ENCODE data around the gene SRR.

Gene SRR

DNA sequence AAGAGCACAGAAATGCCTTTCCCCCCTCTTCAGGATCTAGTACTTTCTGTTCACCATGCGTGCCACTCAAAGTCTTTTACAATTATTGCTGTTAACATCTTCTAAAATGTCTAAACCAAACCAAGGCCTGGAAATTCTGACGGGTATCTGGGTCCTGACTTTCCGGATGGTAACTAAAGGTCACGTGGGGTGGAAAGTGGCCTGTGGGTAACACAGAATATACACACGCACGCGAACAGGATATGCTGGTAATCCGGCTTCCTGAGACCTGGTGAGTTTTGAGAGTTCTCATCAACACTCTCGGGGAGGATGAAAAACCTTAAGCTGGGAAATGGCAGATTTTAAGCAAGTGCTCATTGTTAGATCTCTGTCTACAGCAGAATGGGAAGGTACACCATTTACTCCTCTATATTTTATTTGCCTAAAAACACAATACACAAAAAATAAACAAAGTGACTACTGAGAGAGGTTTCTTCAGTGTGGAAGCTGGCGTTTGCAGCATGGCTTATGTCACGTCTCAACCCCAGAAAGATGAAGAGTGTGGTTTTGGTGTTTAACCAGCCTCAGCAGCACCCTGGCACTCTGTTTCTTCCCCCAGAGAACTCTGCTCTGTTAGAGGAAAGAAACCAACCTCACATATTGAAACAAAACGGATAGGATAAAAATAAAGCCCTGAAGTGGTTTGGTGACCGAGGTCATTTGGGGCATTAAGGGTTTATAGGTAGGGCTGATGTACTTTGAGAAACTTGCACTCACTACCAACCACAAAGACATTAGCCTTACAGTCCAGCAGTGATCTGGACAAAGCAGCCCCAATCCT lies 37.5 kb upstream of the SRR start:
- H3K4me3 ChIP-seq (ENCODE audit: low read depth, low read length): no peak overlapping the region
- TF ChIP-seq, protein P1, sequence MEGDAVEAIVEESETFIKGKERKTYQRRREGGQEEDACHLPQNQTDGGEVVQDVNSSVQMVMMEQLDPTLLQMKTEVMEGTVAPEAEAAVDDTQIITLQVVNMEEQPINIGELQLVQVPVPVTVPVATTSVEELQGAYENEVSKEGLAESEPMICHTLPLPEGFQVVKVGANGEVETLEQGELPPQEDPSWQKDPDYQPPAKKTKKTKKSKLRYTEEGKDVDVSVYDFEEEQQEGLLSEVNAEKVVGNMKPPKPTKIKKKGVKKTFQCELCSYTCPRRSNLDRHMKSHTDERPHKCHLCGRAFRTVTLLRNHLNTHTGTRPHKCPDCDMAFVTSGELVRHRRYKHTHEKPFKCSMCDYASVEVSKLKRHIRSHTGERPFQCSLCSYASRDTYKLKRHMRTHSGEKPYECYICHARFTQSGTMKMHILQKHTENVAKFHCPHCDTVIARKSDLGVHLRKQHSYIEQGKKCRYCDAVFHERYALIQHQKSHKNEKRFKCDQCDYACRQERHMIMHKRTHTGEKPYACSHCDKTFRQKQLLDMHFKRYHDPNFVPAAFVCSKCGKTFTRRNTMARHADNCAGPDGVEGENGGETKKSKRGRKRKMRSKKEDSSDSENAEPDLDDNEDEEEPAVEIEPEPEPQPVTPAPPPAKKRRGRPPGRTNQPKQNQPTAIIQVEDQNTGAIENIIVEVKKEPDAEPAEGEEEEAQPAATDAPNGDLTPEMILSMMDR (IDR thresholded peaks at IDR 0.05; ENCODE audit: low read depth, low read length): no peak

DNA sequence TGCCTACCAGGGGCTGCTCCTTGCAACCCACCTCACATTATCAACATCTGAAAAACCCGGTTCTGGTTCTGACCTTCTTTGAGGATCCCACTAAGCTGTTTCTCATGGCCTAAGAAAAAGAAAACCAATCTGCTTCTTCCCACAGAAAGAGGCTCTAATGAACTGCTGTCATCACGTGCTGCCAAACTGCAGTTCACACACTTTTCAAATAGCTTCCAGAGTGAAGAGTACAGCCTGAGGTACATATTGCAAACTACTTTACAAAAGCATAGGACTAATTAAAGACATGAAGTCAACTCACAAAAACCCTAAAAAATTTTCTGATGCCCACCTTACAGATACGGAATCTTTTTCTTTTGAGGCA lies 36.9 kb upstream of the SRR start:
- H3K4me3 ChIP-seq (ENCODE audit: low read depth, low read length): no peak overlapping the region
- TF ChIP-seq, protein P1 (IDR thresholded peaks at IDR 0.05; ENCODE audit: low read depth, low read length): no peak

DNA sequence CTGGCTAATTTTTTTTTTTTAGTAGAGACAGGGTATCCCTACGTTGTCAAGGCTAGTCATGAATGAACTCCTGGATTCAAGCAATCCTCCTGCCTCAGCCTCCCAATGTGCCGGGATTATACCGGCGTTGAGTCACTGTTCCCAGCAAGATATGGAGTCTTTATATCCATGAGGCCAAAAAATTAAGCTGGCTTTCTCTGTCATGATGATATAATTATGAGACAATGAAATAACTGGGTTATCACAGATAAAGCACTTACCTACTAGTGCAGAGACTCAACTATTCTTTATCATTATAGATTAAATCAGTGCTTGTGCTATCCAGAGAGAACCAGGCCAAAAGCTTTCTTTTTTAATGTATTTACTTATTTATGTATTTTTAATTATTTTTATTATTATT lies 36.4 kb upstream of the SRR start:
- H3K4me3 ChIP-seq (ENCODE audit: low read depth, low read length): no peak overlapping the region
- TF ChIP-seq, protein P1 (IDR thresholded peaks at IDR 0.05; ENCODE audit: low read depth, low read length): no peak

DNA sequence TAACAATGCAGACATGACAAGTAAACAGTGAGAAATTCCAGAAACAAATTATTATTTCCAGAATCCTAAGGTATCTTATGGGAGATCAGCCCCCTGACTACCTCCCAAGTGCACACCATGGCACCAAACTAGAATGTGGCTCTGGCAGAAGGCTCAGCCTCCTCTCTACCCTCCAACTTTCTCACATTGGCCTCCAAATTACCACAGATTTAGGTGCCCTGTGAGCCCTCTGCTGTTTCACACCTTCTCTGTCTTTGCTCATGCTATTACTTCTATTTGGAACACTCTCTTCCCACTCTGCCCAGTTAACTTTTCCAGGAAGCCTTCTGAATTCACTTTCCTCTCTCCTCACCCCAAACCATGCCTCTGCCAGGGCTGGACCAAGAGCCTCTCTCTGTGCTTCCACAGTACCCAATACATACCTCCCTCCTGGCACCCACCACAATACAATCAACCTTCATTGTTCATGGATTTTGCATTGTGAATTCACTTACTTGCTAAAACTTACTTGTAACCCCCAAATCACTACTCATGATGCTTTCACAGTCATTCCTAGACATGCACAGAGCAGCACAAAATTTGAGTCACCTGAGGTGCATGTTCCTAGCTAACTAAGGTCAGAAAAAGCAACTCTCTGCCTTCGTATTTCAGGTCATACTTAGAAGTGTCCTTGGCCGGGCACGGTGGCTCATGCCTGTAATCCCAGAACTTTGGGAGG lies 31.6 kb upstream of the SRR start:
- H3K4me3 ChIP-seq (ENCODE audit: low read depth, low read length): no peak overlapping the region
- TF ChIP-seq, protein P1 (IDR thresholded peaks at IDR 0.05; ENCODE audit: low read depth, low read length): no peak

DNA sequence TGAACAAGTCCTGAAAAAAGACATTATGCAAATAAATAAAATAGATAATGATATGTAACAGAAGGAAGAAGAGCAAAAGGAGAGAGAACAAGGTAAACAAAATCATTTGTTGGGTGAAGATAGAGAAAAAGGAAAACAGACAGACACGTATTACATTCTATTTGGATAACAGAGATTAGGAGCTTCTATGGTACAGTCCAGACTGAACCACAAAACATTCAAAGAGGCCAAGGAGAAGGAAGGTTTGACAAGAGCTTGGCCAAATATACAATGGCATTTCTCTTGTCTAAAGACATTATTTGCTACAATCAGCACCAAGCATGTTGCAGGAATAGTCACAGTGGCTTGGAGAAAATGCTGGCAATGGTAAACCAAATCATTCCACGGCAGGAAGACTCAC lies 29.3 kb upstream of the SRR start:
- TF ChIP-seq, protein P1 (IDR thresholded peaks at IDR 0.05; ENCODE audit: low read depth, low read length): no peak
- no peak overlapping the region for H3K4me3 ChIP-seq (ENCODE audit: low read depth, low read length)

DNA sequence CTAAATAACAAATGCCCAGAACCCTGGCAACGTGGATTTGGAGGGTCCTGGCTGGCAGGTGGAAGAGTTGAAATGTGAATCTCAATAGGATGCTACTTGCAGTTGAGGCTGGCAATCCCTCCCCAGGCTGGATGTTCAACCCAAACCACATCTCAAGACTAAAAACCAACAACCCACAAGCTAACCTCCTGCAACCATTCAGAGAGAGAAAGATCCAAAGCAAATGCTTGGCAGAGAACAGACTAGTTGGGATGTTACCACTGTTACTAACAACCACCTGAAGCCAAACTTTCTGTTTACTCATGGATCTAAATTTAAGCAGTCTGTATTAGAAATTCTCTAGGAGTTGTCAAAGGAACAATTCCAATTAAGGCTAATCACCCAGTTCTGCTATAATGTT lies 28.0 kb upstream of the SRR start:
- H3K4me3 ChIP-seq (ENCODE audit: low read depth, low read length): no peak overlapping the region
- TF ChIP-seq, protein P1 (IDR thresholded peaks at IDR 0.05; ENCODE audit: low read depth, low read length): no peak

All from WI38 (cell line).